Esophagus muscularis mucosa (tissue), 4 donors: ENCODE results near the gene PCBP3. TPM values are rescaled to one million over a fixed set of nuclear protein-coding genes. Genes with fewer than 3 reads are reported as not detected.

ENCODE experiments used
- DNase-seq: peaks from one replicate; pipeline ENCODE4 v3.0.0-alpha.2; 2017; ENCODE audit errors: extremely low spot score
- H3K27ac ChIP-seq, 4 donors: fragments of 200-600 bp; sonication (generic); replicated peaks in 1 of 4; 1 replicate in 3 of 4; 2 replicates in 1 of 4; pipeline ENCODE4 v1.5.1; 2016 to 2019; ENCODE audit warnings: mild to moderate bottlenecking in 1 of 4
- H3K27me3 ChIP-seq, 4 donors: fragments of 200-600 bp; sonication (generic); one replicate each; pipeline versions ENCODE4 v1.5.1 to v1.6.0; 2016 to 2019
- H3K36me3 ChIP-seq, 4 donors: fragments of 200-600 bp; sonication (generic); one replicate each; pipeline ENCODE4 v1.5.1; 2016 to 2019
- H3K4me1 ChIP-seq, 4 donors: fragments of 200-600 bp; sonication (generic); one replicate each; pipeline ENCODE4 v1.5.1; 2016 to 2019
- H3K4me3 ChIP-seq, 4 donors: fragments of 200-600 bp; sonication (generic); 1 replicate in 2 of 4; 2 replicates in 2 of 4; pipeline ENCODE4 v1.5.1; 2016 to 2019; ENCODE audit warnings: mild to moderate bottlenecking in 4 of 4, moderate library complexity in 1 of 4
- H3K9me3 ChIP-seq, 4 donors: fragments of 200-600 bp; sonication (generic); 1 replicate in 3 of 4; 2 replicates in 1 of 4; pipeline ENCODE4 v1.5.1; 2016 to 2019
- CTCF ChIP-seq, 3 experiments: fragments of 200-600 bp in 2 of 3; fragments of 450-650 bp in 1 of 3; sonication (generic) in 2 of 3; IDR thresholded peaks; one replicate each; pipeline ENCODE4 v1.5.1; 2017 to 2019; ENCODE audit warnings: antibody characterized with exemption in 3 of 3, mild to moderate bottlenecking in 2 of 3, moderate library complexity in 1 of 3
- EP300 ChIP-seq: sonication (generic); formaldehyde crosslinking; IDR thresholded peaks from one replicate; pipeline ENCODE4 v1.6.1; 2017; ENCODE audit warnings: antibody characterized with exemption
- POLR2A ChIP-seq: fragments of 450-650 bp; IDR thresholded peaks from one replicate; pipeline ENCODE4 v1.6.1; 2017; ENCODE audit warnings: antibody characterized with exemption, moderate library complexity, mild to moderate bottlenecking, low read depth
- POLR2AphosphoS5 ChIP-seq, 2 donors: sonication (generic); formaldehyde crosslinking; IDR thresholded peaks; one replicate each; pipeline ENCODE4 v1.6.1; 2017; ENCODE audit warnings: antibody characterized with exemption in 2 of 2
- WGBS: methylation state at CpG from one replicate; pipeline ENCODE4 v1.1.5; 2018; 5-methylcytosine and 5-hydroxymethylcytosine counted together
- intact Hi-C: fragments of 100-400 bp; cut with DNase I; formaldehyde crosslinking; loops from one replicate; pipeline ENCODE4 v1.15.1; 2023
- total RNA-seq, 4 donors: library from RNA; depleted of rRNA; stranded (reverse); fragments of >200 nt; gene quantifications; one replicate each; pipeline versions ENCODE4 v1.1.0 to v1.2.1, GENCODE V29; 2016

PCBP3 gene
- total RNA-seq, 4 donors from 2014 or later = 7.5 to 9.2 (median 8.1) TPM

GRCh38 chr21:45862543-45863207, 219.2 kb downstream of the PCBP3 start:
- intact Hi-C loops = no loop called here
- Histone ChIP-seq H3K9me3 (no peaks in the 10 kb centered on the region), H3K4me3 (no peak overlapping the region), H3K36me3 (no peaks in the 10 kb centered on the region), H3K4me1 (no peaks in the 10 kb centered on the region), H3K27me3 (peaks cover 0 to 11% (median 0%) of the 10 kb centered on the region in 4 donors), H3K27ac (no peak overlapping the region)
- no peak for DNase-seq
- 92% methylated on average over 9 of the region's 9 CpGs for WGBS
- TF ChIP-seq POLR2AphosphoS5 (IDR thresholded peaks at IDR 0.05) (no peak), POLR2A (no peak), EP300 (no peak), CTCF (IDR thresholded peaks at IDR 0.05) (no peak)

DNA sequence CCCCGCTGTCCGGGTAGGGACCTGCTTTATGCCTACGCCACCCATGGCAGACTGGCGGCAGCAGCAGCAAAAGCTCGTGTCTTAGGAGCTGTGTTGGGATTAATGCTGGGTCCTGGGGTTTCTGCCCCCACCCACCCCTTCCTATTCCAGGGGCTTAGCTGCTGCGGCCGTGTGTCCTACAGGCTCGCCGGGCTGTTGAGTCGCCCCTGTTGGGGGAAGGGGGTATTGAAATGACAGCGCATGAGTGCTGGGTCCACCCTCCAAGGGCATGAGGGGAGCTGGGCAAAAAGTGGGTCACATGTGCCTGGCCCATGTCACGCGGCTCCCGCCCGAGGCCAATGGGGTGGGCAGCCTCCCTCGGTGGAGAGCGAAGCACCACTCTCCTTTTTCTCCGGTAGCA, 219.7 kb downstream of the PCBP3 start:
- Histone ChIP-seq H3K4me1 (no peaks in the 10 kb centered on the region), H3K27ac (no peak overlapping the region), H3K27me3 (peaks cover 0 to 11% (median 0%) of the 10 kb centered on the region in 4 donors), H3K36me3 (no peaks in the 10 kb centered on the region), H3K4me3 (no peak overlapping the region), H3K9me3 (no peaks in the 10 kb centered on the region)
- DNase-seq = no peak
- intact Hi-C loops = no loop called here
- TF ChIP-seq EP300 (no peak), POLR2A (no peak), CTCF (IDR thresholded peaks at IDR 0.05) (no peak), POLR2AphosphoS5 (IDR thresholded peaks at IDR 0.05) (no peak)
- 90% methylated on average over 13 of the region's 18 CpGs for WGBS

DNA sequence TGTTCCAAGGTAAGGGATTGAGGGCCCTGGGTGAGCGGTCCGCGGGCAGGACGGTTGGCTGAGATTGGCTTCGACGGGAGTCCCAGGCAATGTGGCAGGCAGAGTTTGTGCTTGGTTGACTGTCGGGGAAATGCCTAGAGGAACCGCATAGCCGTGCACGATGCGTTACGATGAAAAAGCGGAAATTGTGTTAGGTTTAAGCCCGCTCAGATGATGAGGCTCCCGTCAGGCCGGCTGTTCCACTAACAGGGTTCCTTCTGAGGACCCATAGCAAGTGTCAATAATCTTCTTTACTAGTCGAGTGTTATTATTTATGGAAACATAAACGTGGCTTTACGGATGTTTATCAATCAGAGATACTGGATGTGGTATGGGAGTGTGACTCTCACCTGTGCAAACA, 220.2 kb downstream of the PCBP3 start:
- 95% methylated on average over 19 of the region's 19 CpGs for WGBS
- Histone ChIP-seq H3K9me3 (no peaks in the 10 kb centered on the region), H3K4me1 (no peaks in the 10 kb centered on the region), H3K27ac (no peak overlapping the region), H3K27me3 (peaks cover 0 to 11% (median 0%) of the 10 kb centered on the region in 4 donors), H3K36me3 (no peaks in the 10 kb centered on the region), H3K4me3 (no peak overlapping the region)
- DNase-seq = no peak
- TF ChIP-seq EP300 (no peak), CTCF (IDR thresholded peaks at IDR 0.05) (no peak), POLR2AphosphoS5 (IDR thresholded peaks at IDR 0.05) (no peak), POLR2A (no peak)
- intact Hi-C loops = no loop called here

GRCh38 chr21:45864436-45864835, 220.9 kb downstream of the PCBP3 start:
- Histone ChIP-seq H3K27me3 (peaks cover 0 to 8% (median 0%) of the 10 kb centered on the region in 4 donors), H3K36me3 (no peaks in the 10 kb centered on the region), H3K27ac (no peak overlapping the region), H3K4me1 (no peaks in the 10 kb centered on the region), H3K4me3 (no peak overlapping the region), H3K9me3 (no peaks in the 10 kb centered on the region)
- TF ChIP-seq CTCF (IDR thresholded peaks at IDR 0.05) = no peak
- no peak for TF ChIP-seq POLR2A
- TF ChIP-seq EP300 = no peak
- no peak for TF ChIP-seq POLR2AphosphoS5 (IDR thresholded peaks at IDR 0.05)
- intact Hi-C loops = no loop called here
- no peak for DNase-seq
- 53% methylated on average over 5 of the region's 5 CpGs for WGBS
